Putamen (tissue), 1 donor: ENCODE measurements around the gene IFITM1.
A peak's percentile ranks its signal among the peaks of the same experiment; 100 is the strongest.

ENCODE experiments used
- DNase-seq: peaks from one replicate; pipeline ENCODE4 v3.0.0-alpha.2; 2016; ENCODE audit warnings: low spot score

The IFITM1 gene

DNA sequence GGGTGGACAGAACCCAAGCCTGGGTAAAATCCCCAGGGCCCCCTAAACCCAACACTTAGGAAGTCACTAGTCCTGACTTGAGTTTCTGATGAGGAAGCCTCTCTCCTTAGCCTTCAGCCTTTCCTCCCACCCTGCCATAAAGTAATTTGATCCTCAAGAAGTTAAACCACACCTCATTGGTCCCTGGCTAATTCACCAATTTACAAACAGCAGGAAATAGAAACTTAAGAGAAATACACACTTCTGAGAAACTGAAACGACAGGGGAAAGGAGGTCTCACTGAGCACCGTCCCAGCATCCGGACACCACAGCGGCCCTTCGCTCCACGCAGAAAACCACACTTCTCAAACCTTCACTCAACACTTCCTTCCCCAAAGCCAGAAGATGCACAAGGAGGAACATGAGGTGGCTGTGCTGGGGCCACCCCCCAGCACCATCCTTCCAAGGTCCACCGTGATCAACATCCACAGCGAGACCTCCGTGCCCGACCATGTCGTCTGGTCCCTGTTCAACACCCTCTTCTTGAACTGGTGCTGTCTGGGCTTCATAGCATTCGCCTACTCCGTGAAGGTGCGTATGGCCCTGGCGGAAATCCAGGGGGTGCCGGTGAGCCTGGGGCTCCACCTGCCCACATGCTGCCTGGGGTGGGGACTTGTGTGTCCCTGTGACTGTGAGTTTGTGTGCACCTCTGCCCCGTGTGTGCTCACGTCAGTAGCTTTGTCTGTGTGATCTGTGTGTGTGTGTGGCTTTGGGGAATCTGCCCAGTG lies at the start of gene IFITM1:
Gene IFITM1, plus strand, starts transcription at position 254 of the 767 bp plus-strand sequence. Its CDS starts 131 bp downstream, at position 385.
- DNase-seq, result no peak

DNA sequence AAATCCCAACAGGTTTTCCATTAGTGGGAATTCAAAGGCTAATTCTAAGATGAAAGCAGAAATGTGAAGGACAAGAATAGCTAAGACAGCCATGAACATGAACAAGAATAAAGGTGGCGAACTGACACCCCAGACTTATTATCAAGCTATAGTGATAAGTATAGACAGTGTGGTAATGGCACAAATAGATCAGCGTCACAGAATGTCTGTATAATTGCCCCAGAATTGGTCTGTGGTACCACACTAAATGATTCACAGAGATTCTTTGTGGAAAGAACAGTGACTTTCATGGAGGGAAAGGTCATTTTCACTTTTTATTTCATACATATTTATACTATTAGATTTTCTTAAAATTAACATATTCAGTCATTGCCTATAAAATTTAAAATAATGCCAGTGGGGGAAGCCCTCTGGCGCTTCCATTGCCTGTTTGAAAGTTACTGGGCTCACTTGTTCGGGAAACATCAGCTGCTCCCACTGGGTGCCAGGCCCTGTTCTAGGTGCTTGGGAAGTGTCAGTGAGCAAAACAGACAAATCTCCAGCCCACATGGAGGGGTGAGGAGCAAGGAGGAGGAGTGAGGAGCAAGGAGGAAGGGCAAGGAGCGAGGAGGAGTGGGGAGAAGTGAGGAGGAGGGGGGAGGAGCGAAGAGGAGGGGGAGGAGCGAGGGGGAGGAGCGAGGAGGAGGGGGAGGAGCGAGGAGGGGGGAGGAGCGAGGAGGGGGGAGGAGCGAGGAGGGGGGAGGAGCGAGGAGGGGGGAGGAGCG lies 47.0 kb upstream of the IFITM1 start:
- no peak for DNase-seq

DNA sequence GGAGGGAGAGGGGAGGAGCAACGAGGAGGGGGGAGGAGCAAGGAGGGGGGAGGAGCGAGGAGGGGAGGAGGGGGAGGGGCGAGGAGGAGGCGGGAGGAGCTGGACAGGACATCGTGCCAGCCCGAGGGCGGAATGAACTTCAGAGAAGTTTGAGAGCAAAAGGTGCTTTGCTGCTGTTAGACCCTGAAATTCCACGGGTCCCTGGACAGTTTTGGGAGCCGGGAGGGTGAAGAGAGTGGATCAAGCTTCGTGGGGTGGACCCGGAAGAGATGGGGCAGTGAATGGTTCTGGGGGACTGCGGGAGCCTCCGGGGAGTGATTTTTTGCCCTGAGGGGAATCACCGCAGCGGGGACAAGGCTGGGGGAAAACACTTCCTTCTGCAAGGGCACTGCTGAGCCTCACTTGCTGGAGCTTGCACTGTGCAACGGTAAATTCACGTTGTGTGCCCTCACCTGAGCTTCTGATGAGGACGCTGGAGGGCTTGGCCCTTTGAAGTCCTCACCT lies 46.3 kb upstream of the IFITM1 start:
- no peak for DNase-seq

DNA sequence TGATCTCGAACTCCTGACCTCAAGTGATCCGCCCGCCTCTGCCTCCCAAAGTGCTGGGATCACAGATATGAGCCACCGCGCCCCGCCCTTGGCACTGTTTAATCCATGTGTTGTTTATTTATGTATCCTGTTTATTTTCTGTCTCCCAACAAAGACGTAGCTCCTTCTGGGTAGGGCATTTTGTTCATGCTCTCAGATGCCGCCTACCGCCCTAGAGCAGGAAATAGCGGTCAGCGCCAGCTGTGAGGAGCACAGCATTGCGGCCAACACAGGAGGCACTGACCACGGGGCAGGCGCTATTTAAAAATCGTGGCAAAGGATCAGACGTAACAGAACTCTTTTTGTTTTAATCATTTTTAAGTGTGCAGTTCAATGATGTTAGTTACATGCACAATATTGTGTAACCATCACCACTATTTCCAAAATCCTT lies 45.1 kb upstream of the IFITM1 start:
- peak; percentile 30 for DNase-seq

DNA sequence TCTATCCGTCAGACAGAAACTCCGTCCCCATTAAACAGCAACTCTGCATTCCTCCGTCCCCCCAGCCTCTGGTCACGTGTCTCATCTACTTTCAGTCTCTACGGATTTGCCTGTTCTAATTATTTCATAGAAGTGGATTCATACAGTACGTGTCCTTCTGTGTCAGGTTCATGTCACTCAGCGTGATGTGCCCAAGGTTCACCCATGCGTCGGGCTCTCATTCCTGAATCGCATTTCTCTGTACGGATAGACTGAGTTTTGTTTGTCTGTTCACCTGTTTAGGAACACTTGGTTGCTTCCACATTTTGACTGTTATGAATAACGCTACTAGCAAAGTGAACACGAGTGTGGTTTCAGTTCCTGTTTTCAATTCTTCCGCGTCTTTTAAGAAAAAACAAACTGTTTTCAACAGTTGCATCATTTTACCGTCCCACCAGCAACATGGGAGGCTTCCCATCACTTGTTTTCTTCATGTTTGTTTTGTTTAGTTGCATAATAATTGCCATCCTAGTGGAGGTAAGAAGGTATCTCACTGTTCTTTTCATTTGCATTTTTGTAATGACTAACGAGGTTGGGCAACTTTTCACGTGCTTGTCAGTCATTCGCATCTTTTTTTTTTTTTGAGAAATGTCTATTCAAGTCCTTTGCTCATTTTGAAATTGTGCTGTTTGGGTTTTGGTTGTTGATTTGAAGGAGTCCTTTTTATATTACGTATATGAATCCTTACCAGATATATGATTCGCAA lies 44.5 kb upstream of the IFITM1 start:
- DNase-seq, result peak; percentile 25

DNA sequence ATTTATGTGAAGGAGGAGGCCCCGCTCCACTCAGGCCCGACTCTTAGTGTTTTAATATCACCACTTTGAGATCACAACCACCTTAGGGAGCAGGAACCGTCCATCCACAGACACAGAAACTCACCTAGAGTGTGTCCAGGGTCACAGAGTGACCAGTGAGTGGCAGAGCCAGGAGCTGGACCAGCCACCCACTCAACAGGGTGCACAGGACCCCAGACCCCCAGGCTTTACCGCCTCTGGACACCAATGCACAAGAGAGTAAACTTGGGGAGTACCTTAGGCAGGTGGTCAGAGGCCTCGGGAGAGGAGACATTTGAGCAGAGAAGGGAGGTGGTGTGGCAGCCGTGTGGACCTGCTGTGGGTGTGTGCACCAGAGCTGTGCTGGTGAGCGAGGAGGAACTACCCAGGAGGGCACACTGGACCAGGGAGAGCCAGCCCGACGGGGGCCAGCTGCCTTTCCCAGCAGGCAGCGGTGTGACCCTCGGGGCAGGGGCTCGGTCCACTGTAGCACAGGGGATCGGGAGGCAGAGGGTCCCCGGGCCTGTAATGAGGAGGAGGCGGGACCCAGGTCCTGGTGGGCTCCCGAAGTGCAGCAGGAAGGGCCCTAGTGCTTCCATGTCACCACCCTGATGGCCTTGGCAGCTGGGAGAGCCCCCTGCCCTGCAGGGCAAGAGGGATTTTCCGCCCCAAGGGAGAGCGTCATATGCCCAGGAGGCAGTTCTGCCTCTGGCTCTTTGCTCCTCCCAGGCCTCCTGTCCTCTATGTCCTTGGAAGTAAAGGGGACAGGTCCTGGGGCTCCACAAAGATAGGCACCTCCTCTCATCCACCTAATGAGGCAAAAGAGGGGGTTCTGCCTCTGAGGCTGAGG lies 43.2 kb upstream of the IFITM1 start:
- no peak for DNase-seq

DNA sequence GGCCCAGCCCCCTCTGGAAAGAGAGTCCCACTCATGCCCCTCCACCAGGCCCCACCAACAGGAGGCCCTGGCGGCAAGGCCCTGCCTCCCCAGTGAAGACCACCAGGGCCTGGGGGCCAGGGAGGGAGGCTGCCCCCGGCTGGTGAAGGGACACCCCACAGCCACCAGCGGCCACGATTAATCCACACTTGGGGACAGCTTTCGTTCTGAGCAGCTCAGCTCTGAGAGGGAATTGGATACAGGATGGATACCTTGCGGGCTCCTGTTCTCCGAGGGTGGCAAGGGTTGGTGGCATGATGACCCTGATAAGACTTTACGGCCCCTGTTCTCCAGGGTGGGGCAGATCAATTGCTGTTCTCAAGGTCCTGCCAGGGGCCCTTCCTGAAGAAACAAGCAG lies 42.5 kb upstream of the IFITM1 start:
- no peak for DNase-seq

DNA sequence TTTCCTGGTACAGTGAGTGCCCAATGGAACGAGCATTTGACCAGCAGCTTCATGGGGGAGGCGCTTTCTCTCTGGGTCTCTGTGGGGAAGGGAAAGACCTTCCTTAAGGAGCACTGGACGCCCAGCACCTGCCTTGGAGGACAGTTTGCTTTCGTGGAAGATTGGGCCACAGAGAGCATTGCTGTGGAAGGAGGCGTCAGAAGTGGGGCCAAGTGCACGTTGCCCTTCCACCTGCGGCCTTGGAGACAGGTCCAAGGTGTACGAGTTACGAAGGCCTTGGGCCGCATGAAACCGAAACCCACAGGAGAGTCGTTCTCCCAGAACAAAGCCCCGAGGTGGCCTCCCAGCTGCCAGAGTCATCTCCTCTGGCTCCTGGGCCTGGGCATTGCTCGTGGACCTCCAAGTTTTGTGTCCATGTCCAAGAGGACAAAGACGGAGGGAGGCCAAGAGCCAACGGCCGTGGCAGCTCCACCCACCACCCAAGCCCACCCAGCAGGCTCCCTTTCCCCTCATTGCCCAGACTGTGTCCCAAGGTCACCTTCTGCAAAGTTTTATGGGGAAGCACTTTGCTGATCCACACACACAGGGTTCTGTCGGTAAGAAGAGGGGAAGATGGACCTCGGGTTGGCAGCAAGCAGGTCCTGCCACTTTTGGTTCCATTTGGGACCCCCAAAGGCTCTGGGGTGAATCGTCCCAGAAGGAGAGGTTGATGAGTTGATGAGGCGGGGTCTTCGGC lies 41.5 kb upstream of the IFITM1 start:
- DNase-seq, result no peak

DNA sequence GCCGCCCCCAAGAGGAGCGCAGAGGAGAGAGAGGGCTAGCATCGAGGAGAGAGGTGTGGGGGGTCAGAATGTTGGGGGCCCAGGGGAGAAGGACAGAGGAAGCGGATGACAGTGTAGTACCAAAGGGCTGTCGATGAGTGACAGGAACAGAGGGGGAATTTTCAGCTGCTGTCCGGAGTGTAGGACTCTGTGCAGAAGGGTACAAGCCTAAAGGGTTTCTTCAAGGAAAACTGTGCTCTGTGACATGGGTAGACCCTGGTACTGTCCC lies 41.0 kb upstream of the IFITM1 start:
- DNase-seq, result no peak

DNA sequence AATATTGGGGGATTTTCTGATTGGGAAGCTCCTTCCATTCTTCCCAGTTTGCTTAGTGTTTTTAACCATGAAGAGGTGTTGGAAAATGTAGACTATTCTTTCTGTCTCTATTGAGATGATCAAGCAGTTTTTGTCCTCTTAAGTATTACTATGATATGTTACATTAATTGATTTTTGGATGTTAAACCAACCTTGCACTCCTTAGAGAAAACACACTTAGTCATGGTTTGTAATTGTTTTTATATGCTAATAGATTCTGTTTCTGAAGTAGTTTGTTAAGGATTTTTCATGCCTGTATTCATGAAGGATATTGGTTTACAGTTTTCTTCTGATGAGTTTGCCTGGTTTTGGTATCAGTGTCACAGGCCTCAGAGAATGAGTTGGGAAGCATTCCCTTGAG lies 37.6 kb upstream of the IFITM1 start:
- DNase-seq, result no peak

DNA sequence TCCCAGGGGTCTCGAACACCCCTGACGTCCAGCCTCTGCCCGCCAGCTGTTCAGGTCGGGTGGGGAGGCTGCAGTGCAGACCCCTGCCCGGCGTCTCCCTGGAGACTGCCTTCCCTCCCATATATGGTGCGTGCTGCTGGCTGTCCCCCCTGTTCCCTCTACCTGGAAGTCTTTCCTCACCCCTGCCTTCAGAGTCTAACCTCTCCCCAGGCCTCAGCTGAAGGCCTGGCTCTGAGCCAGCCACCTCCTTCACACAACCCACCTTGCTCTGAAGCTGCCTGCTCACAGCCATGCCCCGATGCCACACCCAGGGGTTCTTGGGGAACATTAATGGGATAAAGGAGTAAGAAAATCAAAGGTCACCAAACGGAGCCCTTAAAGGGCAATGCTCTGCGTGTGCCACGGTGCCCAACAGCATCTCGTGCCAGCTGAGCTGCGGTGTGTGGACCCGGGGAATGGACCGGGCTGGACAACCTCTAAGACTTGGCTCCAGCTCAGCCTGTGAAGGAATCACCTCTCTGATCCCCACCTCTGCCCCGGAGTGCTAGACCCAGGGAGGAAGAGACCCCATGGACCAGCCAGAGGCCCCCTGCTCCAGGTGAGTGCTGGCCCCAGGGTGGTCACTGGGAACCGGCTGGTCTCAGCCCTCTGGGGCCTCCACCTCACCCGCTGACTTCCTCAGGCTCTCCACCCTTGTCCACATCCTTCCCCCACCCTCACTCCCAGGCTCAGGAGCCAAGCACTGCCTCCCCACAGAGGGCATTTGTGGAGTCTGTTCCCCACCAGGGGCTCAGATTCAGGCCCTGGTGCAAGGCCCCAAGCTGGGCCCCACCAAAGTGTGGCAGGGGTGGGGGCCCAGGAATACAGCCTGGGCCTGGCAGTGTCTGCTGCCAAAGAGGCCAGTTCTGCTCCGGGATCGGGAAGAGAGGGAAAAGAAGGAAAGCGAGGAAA lies 35.6 kb upstream of the IFITM1 start, which contains the start of gene NLRP6:
Gene NLRP6, plus strand, starts transcription at position 407 of the 951 bp plus-strand sequence. Its CDS starts 163 bp downstream, at position 570.
- DNase-seq, result no peak

DNA sequence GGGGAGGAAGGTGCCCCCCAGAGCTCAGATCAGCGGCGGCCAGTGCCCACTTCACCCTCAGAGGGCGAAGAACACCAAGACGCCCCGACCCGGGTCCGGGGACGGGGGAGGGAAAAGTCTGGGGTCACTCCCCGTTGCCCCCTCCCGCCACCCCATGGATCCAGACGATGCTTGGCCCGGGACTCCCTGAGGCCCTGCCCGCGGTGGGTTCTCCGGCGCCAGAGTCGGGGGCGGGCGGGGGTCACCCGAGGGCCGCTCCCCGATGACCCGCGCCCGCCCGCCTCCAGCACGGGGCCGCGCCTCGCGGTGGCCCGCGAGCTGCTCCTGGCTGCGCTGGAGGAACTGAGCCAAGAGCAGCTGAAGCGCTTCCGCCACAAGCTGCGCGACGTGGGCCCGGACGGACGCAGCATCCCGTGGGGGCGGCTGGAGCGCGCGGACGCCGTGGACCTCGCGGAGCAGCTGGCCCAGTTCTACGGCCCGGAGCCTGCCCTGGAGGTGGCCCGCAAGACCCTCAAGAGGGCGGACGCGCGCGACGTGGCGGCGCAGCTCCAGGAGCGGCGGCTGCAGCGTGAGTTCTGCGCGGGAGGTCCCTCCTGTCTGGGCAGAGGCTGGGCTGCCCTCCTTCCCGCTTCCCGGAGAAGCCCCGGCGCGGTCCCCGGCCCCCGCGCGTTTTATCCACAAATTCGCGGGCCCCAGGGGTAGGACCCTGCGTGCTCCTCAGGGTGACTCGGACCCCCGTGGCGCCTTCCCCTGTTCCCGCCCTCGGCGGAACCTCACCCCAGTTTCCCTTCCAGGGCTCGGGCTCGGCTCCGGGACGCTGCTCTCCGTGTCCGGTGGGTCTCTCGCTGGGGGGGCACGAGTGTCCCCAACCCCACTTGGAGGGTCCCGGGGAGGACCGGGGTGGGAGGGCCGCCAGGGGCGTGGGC lies 34.5 kb upstream of the IFITM1 start:
- DNase-seq, result no peak

DNA sequence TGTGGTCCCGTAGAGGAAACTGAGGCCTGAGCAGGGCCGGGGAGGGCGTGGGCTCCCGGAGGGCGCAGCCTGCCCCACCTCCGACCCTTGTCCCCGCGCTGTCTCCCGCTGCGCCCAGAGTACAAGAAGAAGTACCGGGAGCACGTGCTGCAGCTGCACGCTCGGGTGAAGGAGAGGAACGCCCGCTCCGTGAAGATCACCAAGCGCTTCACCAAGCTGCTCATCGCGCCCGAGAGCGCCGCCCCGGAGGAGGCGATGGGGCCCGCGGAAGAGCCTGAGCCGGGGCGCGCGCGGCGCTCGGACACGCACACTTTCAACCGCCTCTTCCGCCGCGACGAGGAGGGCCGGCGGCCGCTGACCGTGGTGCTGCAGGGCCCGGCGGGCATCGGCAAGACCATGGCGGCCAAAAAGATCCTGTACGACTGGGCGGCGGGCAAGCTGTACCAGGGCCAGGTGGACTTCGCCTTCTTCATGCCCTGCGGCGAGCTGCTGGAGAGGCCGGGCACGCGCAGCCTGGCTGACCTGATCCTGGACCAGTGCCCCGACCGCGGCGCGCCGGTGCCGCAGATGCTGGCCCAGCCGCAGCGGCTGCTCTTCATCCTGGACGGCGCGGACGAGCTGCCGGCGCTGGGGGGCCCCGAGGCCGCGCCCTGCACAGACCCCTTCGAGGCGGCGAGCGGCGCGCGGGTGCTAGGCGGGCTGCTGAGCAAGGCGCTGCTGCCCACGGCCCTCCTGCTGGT lies 33.7 kb upstream of the IFITM1 start:
- no peak for DNase-seq

DNA sequence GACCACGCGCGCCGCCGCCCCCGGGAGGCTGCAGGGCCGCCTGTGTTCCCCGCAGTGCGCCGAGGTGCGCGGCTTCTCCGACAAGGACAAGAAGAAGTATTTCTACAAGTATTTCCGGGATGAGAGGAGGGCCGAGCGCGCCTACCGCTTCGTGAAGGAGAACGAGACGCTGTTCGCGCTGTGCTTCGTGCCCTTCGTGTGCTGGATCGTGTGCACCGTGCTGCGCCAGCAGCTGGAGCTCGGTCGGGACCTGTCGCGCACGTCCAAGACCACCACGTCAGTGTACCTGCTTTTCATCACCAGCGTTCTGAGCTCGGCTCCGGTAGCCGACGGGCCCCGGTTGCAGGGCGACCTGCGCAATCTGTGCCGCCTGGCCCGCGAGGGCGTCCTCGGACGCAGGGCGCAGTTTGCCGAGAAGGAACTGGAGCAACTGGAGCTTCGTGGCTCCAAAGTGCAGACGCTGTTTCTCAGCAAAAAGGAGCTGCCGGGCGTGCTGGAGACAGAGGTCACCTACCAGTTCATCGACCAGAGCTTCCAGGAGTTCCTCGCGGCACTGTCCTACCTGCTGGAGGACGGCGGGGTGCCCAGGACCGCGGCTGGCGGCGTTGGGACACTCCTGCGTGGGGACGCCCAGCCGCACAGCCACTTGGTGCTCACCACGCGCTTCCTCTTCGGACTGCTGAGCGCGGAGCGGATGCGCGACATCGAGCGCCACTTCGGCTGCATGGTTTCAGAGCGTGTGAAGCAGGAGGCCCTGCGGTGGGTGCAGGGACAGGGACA lies 32.9 kb upstream of the IFITM1 start:
- DNase-seq, result no peak

DNA sequence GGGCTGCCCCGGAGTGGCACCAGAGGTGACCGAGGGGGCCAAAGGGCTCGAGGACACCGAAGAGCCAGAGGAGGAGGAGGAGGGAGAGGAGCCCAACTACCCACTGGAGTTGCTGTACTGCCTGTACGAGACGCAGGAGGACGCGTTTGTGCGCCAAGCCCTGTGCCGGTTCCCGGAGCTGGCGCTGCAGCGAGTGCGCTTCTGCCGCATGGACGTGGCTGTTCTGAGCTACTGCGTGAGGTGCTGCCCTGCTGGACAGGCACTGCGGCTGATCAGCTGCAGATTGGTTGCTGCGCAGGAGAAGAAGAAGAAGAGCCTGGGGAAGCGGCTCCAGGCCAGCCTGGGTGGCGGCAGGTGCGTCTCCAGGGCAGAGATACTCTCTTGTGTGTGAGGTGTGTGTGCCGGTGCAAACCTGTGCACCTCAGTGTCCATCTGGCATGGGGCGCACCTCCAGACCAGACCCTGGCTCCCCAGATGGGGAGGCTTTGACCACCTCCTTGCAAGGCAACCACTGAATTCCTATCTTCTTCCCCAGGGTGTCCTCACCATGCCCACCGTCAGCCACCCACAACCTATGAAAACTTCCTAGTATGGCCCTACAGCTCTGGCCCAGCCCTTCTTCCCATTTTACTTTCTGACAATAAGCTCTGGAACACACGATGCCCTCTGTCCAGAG lies 32.2 kb upstream of the IFITM1 start:
- no peak for DNase-seq

DNA sequence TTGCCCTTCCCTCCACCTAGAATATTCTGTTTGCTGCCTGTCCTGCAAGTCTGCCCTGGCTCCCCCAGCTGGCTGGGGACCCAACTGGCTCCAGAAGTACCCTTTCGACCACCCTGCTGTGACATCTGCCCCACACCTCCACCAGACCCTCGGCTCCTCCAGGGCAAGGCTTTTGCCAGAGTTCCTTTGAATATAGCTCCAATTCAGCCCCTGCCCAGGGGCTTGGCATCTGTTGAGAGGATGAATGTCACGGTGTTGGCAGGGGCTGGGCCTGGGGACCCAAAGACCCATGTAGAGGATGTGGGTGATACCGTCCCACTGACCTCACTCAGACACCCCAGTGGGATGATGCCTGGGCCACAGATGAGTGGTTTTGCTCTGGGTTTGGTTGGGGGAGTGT lies 31.7 kb upstream of the IFITM1 start:
- DNase-seq, result no peak
